Suprapubic skin (tissue), 4 donors: ENCODE data around the gene CDK4.

Source experiments
- POLR2A ChIP-seq, 2 donors: fragments of 450-650 bp; IDR thresholded peaks; one replicate each; pipeline ENCODE4 v1.6.1; 2017; ENCODE audit warnings: antibody characterized with exemption in 2 of 2, mild to moderate bottlenecking in 2 of 2, moderate library complexity in 2 of 2
- POLR2AphosphoS5 ChIP-seq, 3 donors: sonication (generic); formaldehyde crosslinking; IDR thresholded peaks; one replicate each; pipeline ENCODE4 v1.6.1; 2017; ENCODE audit warnings: antibody characterized with exemption in 3 of 3
- TF ChIP-seq, protein P1 (sequence below), 2 donors: fragments of 200-600 bp in 1 of 2; fragments of 450-650 bp in 1 of 2; sonication (generic) in 1 of 2; IDR thresholded peaks; one replicate each; pipeline ENCODE4 v1.5.1; 2016 to 2019; ENCODE audit warnings: antibody characterized with exemption in 2 of 2, mild to moderate bottlenecking in 1 of 2, moderate library complexity in 1 of 2

DNA sequence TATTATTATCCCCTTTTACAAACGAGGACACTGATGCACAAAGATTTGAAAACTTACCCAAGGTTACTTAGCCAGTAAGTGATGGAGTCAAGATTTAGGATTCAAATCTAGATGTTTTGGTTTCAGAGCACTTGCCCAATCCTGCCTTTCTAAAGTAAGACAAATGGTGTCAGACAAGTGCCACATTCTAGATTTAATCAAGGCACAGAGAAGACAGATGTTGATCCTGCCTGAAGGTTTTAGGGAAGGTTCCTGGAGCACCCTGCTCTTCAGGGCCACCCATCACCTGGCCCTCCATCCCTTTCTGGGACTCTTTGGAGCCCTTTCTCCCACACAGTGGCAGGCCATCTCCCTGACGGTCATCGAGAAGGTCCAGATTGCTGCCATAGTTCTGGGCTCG, 5.7 kb upstream of the CDK4 start:
- TF ChIP-seq, protein P1, sequence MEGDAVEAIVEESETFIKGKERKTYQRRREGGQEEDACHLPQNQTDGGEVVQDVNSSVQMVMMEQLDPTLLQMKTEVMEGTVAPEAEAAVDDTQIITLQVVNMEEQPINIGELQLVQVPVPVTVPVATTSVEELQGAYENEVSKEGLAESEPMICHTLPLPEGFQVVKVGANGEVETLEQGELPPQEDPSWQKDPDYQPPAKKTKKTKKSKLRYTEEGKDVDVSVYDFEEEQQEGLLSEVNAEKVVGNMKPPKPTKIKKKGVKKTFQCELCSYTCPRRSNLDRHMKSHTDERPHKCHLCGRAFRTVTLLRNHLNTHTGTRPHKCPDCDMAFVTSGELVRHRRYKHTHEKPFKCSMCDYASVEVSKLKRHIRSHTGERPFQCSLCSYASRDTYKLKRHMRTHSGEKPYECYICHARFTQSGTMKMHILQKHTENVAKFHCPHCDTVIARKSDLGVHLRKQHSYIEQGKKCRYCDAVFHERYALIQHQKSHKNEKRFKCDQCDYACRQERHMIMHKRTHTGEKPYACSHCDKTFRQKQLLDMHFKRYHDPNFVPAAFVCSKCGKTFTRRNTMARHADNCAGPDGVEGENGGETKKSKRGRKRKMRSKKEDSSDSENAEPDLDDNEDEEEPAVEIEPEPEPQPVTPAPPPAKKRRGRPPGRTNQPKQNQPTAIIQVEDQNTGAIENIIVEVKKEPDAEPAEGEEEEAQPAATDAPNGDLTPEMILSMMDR (IDR thresholded peaks at IDR 0.05): no peak
- TF ChIP-seq POLR2AphosphoS5 (IDR thresholded peaks at IDR 0.05) (no peak), POLR2A (IDR thresholded peaks at IDR 0.05) (no peak)
